ENCODE measurements around the gene LAMTOR5. TPM values are rescaled to one million over a fixed set of nuclear protein-coding genes. Genes with fewer than 3 reads are reported as not detected.

Gene LAMTOR5
- total RNA-seq, 2 donors from 2014 or later = 111 to 117 TPM

Other genes with a start within 250 kb of the LAMTOR5 start
- 1 to 10 TPM; 7.0 to 8.1 TPM for gene KCNC4, start 197.4 kb downstream of the LAMTOR5 start, total RNA-seq
- gene RBM15, start 68.3 kb downstream of the LAMTOR5 start, total RNA-seq = 10 to 100 TPM; 23.5 to 27.0 TPM
- gene SLC16A4, start 16.7 kb downstream of the LAMTOR5 start, total RNA-seq = 1 to 10 TPM; 1.6 to 2.2 TPM
- not detected for gene PROK1, start 43.5 kb upstream of the LAMTOR5 start, total RNA-seq
- gene KCNA10, start 111.5 kb upstream of the LAMTOR5 start, total RNA-seq = not detected
- gene KCNA2, start 198.7 kb upstream of the LAMTOR5 start, total RNA-seq = 1 to 10 TPM in 1 of 2 donors, under 1 TPM in 1; 0.27 to 1.0 TPM